Measurements from ENCODE around the gene IGSF9.

- TF ChIP-seq POLR2AphosphoS5 (IDR thresholded peaks at IDR 0.05; ENCODE audit: low read depth, low read length) (no peak), POLR2A (IDR thresholded peaks at IDR 0.05; ENCODE audit: low read depth, low read length) (no peak), TAF1 (IDR thresholded peaks at IDR 0.05; ENCODE audit: borderline replicate concordance, low read depth, low read length) (no peak)
These were observed 23.5 kb upstream of the IGSF9 start for GRCh38 chr1:159968901-159969300.

All from GM12892 (cell line).